ENCODE results near the gene ITPR1.

ITPR1 gene

DNA sequence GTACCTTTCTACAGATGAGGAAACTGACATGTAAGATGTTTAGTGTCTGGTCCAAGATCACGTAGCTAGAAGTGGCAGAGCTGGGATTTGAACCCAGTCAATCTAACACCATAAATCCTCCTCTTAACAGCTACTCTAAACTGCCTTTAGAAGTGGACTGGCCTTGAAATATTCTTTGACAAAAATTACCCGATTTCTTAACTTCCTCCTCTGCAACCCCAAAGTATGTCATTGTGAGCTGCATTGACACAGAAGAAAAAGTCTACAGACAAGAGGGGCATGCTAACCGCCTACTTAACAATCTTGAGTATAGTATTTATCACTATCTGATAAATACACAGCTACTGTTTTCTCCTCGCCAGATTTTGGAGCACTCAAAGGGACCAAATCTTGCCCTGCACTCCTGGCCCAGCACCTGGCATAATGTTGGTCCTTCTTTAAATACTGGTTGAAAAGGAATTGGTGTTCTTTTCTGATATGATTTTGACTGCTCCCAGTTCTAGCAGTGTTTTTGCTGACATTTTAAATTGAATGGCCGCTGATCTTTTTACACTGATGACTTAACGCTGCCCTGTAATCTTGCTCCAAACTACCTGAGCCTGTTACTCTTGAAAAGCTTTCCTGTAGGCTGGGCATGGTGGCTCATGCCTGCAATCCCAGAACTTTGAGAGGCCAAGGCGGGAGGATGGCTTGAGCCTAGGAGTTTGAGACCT is 36.9 kb downstream of the ITPR1 start:
- TF ChIP-seq, protein P1, sequence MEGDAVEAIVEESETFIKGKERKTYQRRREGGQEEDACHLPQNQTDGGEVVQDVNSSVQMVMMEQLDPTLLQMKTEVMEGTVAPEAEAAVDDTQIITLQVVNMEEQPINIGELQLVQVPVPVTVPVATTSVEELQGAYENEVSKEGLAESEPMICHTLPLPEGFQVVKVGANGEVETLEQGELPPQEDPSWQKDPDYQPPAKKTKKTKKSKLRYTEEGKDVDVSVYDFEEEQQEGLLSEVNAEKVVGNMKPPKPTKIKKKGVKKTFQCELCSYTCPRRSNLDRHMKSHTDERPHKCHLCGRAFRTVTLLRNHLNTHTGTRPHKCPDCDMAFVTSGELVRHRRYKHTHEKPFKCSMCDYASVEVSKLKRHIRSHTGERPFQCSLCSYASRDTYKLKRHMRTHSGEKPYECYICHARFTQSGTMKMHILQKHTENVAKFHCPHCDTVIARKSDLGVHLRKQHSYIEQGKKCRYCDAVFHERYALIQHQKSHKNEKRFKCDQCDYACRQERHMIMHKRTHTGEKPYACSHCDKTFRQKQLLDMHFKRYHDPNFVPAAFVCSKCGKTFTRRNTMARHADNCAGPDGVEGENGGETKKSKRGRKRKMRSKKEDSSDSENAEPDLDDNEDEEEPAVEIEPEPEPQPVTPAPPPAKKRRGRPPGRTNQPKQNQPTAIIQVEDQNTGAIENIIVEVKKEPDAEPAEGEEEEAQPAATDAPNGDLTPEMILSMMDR (IDR thresholded peaks at IDR 0.05; ENCODE audit: low read depth, low read length, missing control alignments) = no peak
- no peak overlapping the region for H3K4me3 ChIP-seq (ENCODE audit: low read depth, low read length)
- DNase-seq (ENCODE audit: low read depth) = no peak
- in situ Hi-C loops (cut with HindIII; ENCODE audit: low sequenced_read_pairs) = no loop called here

DNA sequence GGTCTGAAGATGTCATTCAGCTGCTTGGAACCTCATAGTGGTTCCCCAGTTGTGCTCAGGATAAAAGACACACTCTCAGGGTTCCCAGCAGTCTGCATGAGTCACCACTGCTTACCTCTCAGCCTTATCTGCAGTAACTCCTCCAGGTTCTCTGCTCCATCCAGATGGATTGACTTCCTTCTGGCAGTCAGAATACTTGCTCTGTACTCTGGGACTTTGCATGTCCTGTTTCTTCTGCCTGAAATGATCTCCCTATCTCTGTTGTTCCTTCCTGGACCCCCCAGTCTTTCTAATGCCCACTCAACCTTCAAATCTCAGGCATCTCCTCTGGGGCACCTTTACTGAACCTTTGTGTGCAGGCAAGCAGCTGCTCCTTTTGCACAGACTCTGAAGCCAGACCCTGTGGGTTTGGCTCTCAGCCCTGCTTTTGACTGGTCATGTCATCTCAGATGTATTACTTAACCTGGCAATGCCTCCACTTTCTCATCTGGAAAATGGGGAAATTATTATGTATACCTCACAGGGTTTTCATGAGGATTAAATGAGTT is 38.4 kb downstream of the ITPR1 start:
- TF ChIP-seq, protein P1 (IDR thresholded peaks at IDR 0.05; ENCODE audit: low read depth, low read length, missing control alignments) = no peak
- no peak overlapping the region for H3K4me3 ChIP-seq (ENCODE audit: low read depth, low read length)
- in situ Hi-C loops (cut with HindIII; ENCODE audit: low sequenced_read_pairs) = no loop called here
- no peak for DNase-seq (ENCODE audit: low read depth)

DNA sequence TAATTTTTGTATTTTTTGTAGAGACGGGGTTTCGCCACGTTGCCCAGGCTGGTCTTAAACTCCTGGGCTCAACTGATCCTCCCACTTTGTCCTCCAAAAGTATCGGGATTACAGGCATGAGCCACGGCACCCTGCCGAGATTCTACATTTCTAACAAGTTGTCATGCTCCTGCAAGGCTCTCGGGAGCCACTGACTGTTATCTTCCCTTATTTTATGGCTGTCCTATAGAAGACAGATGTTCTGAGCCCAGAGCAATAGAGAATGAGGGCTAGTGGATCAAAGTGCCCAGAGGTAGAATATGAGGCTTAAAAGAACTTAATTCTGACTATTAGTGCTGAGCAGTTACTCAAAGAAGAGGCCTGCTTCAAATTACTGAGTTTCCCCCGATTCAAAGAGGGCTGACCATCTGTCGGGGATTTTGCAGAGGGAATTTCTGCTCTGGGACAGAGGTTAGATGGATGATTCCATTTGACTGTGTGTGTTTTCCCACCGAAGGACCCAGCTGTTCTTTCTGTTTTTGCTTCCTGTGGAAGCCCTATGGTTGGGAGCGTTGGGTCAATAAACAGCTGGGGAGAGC is 39.5 kb downstream of the ITPR1 start:
- in situ Hi-C loops (cut with HindIII; ENCODE audit: low sequenced_read_pairs) = no loop called here
- TF ChIP-seq, protein P1 (IDR thresholded peaks at IDR 0.05; ENCODE audit: low read depth, low read length, missing control alignments) = no peak
- no peak overlapping the region for H3K4me3 ChIP-seq (ENCODE audit: low read depth, low read length)
- no peak for DNase-seq (ENCODE audit: low read depth)

DNA sequence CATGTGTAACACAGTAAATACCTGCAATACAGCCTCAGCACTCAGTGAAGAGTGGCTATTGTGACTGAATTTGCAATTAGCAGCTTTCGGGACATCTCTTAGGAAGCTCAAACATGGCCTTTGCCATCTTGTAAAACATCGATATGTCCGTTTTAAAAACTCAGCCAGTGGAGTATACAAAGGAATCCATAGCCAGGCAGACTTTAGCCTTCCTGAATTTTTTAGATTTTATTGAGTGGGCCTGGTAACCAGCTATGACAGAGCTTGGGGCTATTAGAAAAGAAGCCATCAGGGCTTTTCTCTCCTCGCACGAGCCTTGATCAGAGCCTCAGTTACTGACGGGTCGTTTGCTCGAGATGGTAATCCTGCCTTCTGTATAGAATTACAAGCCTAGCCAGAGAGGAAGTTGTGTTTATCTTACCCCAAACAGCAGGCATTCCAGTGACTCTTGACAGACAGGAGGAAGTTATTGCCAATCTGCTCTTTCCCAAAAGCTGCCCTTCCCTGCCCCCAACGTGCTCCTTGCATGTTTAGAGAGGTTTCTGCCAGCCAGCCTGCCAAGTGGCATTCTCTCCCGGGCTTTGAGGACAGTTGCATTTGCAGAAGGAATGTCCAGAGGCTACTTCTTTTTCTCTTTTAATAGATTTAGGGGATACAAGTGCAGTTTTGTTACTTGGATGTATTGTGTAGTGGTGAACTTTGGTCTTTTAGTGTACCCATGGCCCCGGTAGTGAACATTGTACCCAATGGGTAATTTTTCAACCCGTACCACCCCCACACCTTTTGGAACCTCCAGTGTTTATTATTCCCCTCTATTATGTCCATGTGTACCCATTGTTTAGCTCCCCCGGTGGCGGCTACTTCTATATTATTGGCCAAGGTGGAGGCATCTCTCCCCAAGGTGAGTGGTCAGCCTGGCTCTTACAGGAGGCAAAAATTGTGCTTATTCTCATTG is 40.6 kb downstream of the ITPR1 start:
- in situ Hi-C loops (cut with HindIII; ENCODE audit: low sequenced_read_pairs) = no loop called here
- DNase-seq (ENCODE audit: low read depth) = no peak
- no peak overlapping the region for H3K4me3 ChIP-seq (ENCODE audit: low read depth, low read length)
- TF ChIP-seq, protein P1 (IDR thresholded peaks at IDR 0.05; ENCODE audit: low read depth, low read length, missing control alignments) = no peak

DNA sequence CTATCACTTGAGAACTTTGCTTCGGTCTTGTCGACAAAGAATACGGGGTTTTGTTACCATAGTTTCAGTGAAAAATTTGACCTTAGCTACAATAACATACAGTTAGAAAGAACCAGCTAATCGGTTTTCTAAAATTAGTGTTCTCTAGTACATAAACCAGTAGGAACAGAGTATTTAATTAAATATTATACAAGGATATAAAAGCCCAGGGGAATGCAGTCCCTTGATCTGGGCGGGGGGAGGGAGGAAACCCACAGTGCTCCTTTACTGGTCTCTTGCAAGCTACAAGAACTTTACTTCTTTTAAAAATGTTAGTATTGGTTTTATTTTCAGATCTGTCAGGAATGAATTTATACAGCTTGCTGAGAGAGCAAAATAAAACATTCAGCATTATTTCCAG is 41.8 kb downstream of the ITPR1 start:
- in situ Hi-C loops (cut with HindIII; ENCODE audit: low sequenced_read_pairs) = no loop called here
- TF ChIP-seq, protein P1 (IDR thresholded peaks at IDR 0.05; ENCODE audit: low read depth, low read length, missing control alignments) = no peak
- no peak overlapping the region for H3K4me3 ChIP-seq (ENCODE audit: low read depth, low read length)
- DNase-seq (ENCODE audit: low read depth) = no peak

DNA sequence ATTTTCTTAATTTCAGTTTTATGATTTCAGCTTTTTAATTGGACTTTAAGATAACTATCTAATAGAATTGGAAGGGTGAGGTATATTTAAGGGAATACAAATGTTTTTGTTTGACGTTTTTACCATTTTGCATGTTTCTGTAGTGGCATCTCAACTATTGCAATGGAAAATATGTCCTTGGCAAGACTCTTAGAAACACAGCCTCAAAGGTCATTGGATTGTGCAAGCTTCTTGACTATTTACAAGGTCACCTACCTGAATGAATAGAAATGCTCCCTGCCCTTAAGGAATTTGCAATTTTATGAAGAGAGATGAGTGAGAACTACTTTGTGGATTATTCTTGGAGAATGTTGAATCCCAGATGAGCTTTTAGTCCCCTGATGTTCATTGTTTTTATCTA is 43.1 kb downstream of the ITPR1 start:
- TF ChIP-seq, protein P1 (IDR thresholded peaks at IDR 0.05; ENCODE audit: low read depth, low read length, missing control alignments) = no peak
- H3K4me3 ChIP-seq (ENCODE audit: low read depth, low read length) = no peak overlapping the region
- no peak for DNase-seq (ENCODE audit: low read depth)
- in situ Hi-C loops (cut with HindIII; ENCODE audit: low sequenced_read_pairs) = no loop called here

Measured in astrocyte of the cerebellum (primary cell).